H1 (cell line): Measurements from ENCODE around the gene LHFPL6. TPM values are rescaled to one million over a fixed set of nuclear protein-coding genes. Genes with fewer than 3 reads are reported as not detected.
A peak's percentile ranks its signal among the peaks of the same experiment; 100 is the strongest.

Source experiments
- ATF2 ChIP-seq: IDR thresholded peaks from 2 replicates; pipeline ENCODE4 v1.6.1; 2012; ENCODE audit warnings: low read length, inconsistent platforms
- BACH1 ChIP-seq: IDR thresholded peaks from 2 replicates; pipeline ENCODE4 v1.6.1; 2012; ENCODE audit warnings: low read length, improper control_type of control experiment
- CREB1 ChIP-seq: IDR thresholded peaks from 2 replicates; pipeline ENCODE4 v1.6.1; 2012; ENCODE audit warnings: inconsistent platforms
- CTBP2 ChIP-seq: IDR thresholded peaks from 2 replicates; pipeline ENCODE4 v1.7.0; 2011; ENCODE audit warnings: borderline replicate concordance, mild to moderate bottlenecking, moderate library complexity, mixed read lengths, low read length; ENCODE audit not compliant: insufficient read depth, insufficient read length
- EGR1 ChIP-seq: IDR thresholded peaks from 2 replicates; pipeline ENCODE4 v1.6.1; 2011; ENCODE audit warnings: low read depth, low read length, borderline replicate concordance
- EZH2 ChIP-seq: fragments of 200-600 bp; sonication (generic); IDR thresholded peaks from 2 replicates; pipeline ENCODE4 v1.7.1; 2012; ENCODE audit warnings: low read depth, mild to moderate bottlenecking, moderate library complexity, low read length, inconsistent platforms; ENCODE audit not compliant: severe bottlenecking
- FOSL1 ChIP-seq: IDR thresholded peaks from 2 replicates; pipeline ENCODE4 v1.6.1; 2011; ENCODE audit warnings: mild to moderate bottlenecking, low read depth, low read length, moderate library complexity; ENCODE audit not compliant: insufficient read depth
- JUN ChIP-seq: IDR thresholded peaks from 2 replicates; pipeline ENCODE4 v1.6.1; 2011; ENCODE audit warnings: low read depth, mild to moderate bottlenecking, improper control_type of control experiment, low read length
- KDM1A ChIP-seq: fragments of 200-600, 300-600 bp; sonication (generic); IDR thresholded peaks from 2 replicates; pipeline ENCODE4 v1.7.1; 2016; ENCODE audit warnings: mild to moderate bottlenecking, low read length, borderline replicate concordance
- POLR2A ChIP-seq, 2 experiments: IDR thresholded peaks; 1 replicate in 1 of 2; 2 replicates in 1 of 2; pipeline ENCODE4 v1.6.1; 2011; ENCODE audit warnings: low read depth in 2 of 2, low read length in 2 of 2, mild to moderate bottlenecking in 2 of 2; ENCODE audit errors: control extremely low read depth in 1 of 2
- POLR2AphosphoS5 ChIP-seq: IDR thresholded peaks from 2 replicates; pipeline ENCODE4 v1.6.1; 2011; ENCODE audit warnings: low read depth, low read length
- RBBP5 ChIP-seq: IDR thresholded peaks from 2 replicates; pipeline ENCODE4 v1.7.1; 2012; ENCODE audit warnings: low read depth, mild to moderate bottlenecking, inconsistent platforms, low read length, moderate library complexity, borderline replicate concordance
- SIN3A ChIP-seq, 2 experiments: IDR thresholded peaks in 1 of 2; conservative IDR thresholded peaks in 1 of 2; 2 replicates each; pipeline ENCODE4 v1.6.1; 2011 to 2012; ENCODE audit warnings: low read length in 2 of 2, improper control_type of control experiment in 1 of 2, low read depth in 1 of 2, mild to moderate bottlenecking in 1 of 2
- SIRT6 ChIP-seq: IDR thresholded peaks from one replicate; pipeline ENCODE4 v1.7.1; 2012; ENCODE audit warnings: low read length, inconsistent platforms
- TAF7 ChIP-seq: optimal IDR thresholded peaks from 2 replicates; pipeline ENCODE3; 2011; ENCODE audit warnings: low read depth, mild to moderate bottlenecking, inconsistent platforms, low read length, moderate library complexity, borderline replicate concordance
- YY1 ChIP-seq: IDR thresholded peaks from 2 replicates; pipeline ENCODE4 v1.6.1; 2011; ENCODE audit warnings: low read depth, mild to moderate bottlenecking, low read length
- ZNF274 ChIP-seq: IDR thresholded peaks from 2 replicates; pipeline ENCODE4 v1.7.0; 2012; ENCODE audit warnings: low read length, borderline replicate concordance; ENCODE audit errors: extremely low read depth
- polyA plus RNA-seq, 7 experiments: library from polyadenylated mRNA; depleted of rRNA in 3 of 7; stranded (reverse) in 5 of 7; unstranded in 2 of 7; fragments of >200 nt in 5 of 7; fragments of 200-250 nt in 2 of 7; gene quantifications; 1 replicate in 5 of 7; 2 replicates in 1 of 7; 4 replicates in 1 of 7; pipeline versions ENCODE4 v1.2.1 to v1.2.3, GENCODE V29; 2011 to 2013; ENCODE audit warnings: missing spikeins in 2 of 7, mixed read lengths in 2 of 7
- total RNA-seq: library from RNA; stranded (reverse); fragmentation: NEBNext Ultra II Directional; extraction: Animal tissue kit (Norgen Biotek cat#: 25700); gene quantifications from 2 replicates; pipeline ENCODE4 v1.2.1, GENCODE V29; 2021
- TF ChIP-seq, protein P1 (sequence below), 3 experiments: IDR thresholded peaks; 1 replicate in 2 of 3; 2 replicates in 1 of 3; pipeline versions ENCODE4 v1.5.1 to v1.6.1; 2011; ENCODE audit warnings: low read length in 3 of 3, mild to moderate bottlenecking in 3 of 3, inconsistent platforms in 2 of 3, low read depth in 1 of 3, moderate library complexity in 1 of 3; ENCODE audit not compliant: insufficient read depth in 1 of 3; ENCODE audit errors: control extremely low read depth in 1 of 3

The LHFPL6 gene
- total and polyA plus RNA-seq, 2 of the 8 experiments (the other 6 are each of a cell fraction or from before 2014, with no cell fraction given): 7.6 to 17.0 TPM

DNA sequence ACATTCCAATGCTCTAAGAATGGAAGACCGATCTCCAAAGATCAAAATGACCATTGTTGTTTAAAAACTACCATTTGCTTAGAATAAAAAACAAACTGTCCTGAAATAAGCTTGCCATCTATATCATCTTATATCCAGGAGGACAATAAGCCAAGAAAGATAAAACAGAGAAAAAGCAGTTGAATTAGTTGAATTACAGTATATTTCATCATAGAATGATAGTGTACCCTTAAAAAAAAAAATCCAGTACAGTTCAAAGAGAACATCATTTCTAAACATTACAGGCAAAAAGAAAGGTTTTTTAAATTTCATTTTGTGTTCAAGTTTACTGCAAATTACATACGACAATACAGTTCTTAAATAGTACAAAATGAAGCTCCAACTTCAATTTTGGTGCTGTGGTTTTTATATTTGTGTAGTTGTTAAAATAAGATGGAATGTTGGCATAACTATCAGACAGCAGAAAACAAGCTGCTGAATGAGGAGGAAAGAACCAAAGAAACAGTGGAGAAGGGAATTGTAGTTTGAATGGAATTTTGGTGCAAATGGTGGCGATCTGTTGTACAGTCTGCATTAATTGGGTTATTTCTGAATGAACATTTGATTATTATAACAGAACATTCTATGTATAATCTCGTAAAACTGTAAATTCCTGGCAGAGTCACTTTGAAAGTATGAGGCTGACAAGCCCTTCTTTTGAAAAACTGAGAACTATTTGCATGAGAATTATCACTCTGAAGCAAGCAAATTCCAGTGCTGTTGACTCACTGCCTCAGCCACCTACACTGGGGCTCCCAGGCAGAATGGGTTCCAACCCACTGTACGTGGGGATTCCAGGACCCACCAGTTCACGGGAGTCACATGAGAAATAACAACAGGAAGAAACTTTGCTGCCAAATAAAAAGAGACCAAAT is 37.7 kb downstream of the LHFPL6 start (continued):
- TF ChIP-seq EGR1: no peak
- TF ChIP-seq, protein P1, sequence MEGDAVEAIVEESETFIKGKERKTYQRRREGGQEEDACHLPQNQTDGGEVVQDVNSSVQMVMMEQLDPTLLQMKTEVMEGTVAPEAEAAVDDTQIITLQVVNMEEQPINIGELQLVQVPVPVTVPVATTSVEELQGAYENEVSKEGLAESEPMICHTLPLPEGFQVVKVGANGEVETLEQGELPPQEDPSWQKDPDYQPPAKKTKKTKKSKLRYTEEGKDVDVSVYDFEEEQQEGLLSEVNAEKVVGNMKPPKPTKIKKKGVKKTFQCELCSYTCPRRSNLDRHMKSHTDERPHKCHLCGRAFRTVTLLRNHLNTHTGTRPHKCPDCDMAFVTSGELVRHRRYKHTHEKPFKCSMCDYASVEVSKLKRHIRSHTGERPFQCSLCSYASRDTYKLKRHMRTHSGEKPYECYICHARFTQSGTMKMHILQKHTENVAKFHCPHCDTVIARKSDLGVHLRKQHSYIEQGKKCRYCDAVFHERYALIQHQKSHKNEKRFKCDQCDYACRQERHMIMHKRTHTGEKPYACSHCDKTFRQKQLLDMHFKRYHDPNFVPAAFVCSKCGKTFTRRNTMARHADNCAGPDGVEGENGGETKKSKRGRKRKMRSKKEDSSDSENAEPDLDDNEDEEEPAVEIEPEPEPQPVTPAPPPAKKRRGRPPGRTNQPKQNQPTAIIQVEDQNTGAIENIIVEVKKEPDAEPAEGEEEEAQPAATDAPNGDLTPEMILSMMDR (IDR thresholded peaks at IDR 0.05; ENCODE audit: control extremely low read depth in 1 of 3, insufficient read depth in 1 of 3, low read depth in 1 of 3, low read length in 3 of 3): no peak
- no peak for TF ChIP-seq RBBP5
- TF ChIP-seq CTBP2: no peak
- TF ChIP-seq BACH1: peak; percentile 7; the same call in 1 of the 2 replicates
- 0 out of 2 replicates have a peak, but pooled peaks have one; percentile 53 for TF ChIP-seq ATF2
- no peak for TF ChIP-seq KDM1A
- TF ChIP-seq POLR2A (IDR thresholded peaks at IDR 0.05; ENCODE audit: control extremely low read depth in 1 of 2, low read depth in 2 of 2, low read length in 2 of 2): no peak
- no peak for TF ChIP-seq SIRT6
- TF ChIP-seq EZH2: no peak
- TF ChIP-seq SIN3A (conservative IDR thresholded peaks at IDR 0.05 in 1 of 2, IDR thresholded peaks at IDR 0.05 in 1 of 2; ENCODE audit: low read depth in 1 of 2, low read length in 2 of 2): no peak
- no peak for TF ChIP-seq FOSL1
- peak; percentile 89 for TF ChIP-seq JUN
- no peak for TF ChIP-seq POLR2AphosphoS5
- no peak for TF ChIP-seq TAF7
- TF ChIP-seq YY1: no peak
- no peak for TF ChIP-seq ZNF274
- TF ChIP-seq CREB1: no peak
